HUES48 (cell line): ENCODE data around the gene ANP32D.
"Not testable (repeated sequence)": the region's sequence is repeated elsewhere in the genome, so short reads cannot be mapped to it uniquely, and the experiment has no call there.

Experiments
- H3K27ac ChIP-seq: one replicate; pipeline ENCODE4 v1.7.0; 2013; ENCODE audit warnings: low read depth, low read length, inconsistent platforms
- H3K27me3 ChIP-seq: 2 replicates; pipeline ENCODE4 v1.6.1; 2013; ENCODE audit warnings: mild to moderate bottlenecking, low read length; ENCODE audit not compliant: control insufficient read depth, insufficient read depth
- H3K36me3 ChIP-seq: 2 replicates; pipeline ENCODE4 v1.6.1; 2013; ENCODE audit warnings: low read length; ENCODE audit not compliant: control insufficient read depth, insufficient read depth
- H3K4me1 ChIP-seq: 2 replicates; pipeline ENCODE4 v1.6.1; 2013; ENCODE audit warnings: mild to moderate bottlenecking, low read length; ENCODE audit not compliant: control insufficient read depth, insufficient read depth
- H3K4me3 ChIP-seq: 2 replicates; pipeline ENCODE4 v1.5.1; 2013; ENCODE audit warnings: mild to moderate bottlenecking, low read depth, low read length
- H3K9ac ChIP-seq: 2 replicates; pipeline ENCODE4 v1.6.1; 2013; ENCODE audit warnings: mild to moderate bottlenecking, low read depth, low read length, moderate library complexity
- H3K9me3 ChIP-seq: 2 replicates; pipeline ENCODE4 v1.6.1; 2013; ENCODE audit warnings: low read length; ENCODE audit not compliant: control insufficient read depth, insufficient read depth

Gene ANP32D

DNA sequence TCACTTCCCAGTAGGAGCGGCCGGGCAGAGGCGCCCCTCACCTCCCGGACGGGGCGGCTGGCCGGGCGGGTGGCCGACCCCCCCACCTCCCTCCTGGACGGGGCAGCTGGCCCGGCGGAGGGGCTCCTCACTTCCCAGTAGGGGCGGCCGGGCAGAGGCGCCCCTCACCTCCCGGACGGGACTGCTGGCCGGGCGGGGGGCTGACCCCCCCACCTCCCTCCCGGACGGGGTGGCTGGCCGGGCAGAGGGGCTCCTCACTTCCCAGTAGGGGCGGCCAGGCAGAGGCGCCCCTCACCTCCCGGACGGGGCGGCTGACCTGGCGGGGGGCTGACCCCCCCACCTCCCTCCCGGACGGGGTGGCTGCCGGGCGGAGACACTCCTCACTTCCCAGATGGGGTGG, 27.9 kb downstream of the ANP32D start:
- not testable (repeated sequence) for H3K36me3 ChIP-seq, H3K27me3 ChIP-seq, H3K4me1 ChIP-seq, H3K9ac ChIP-seq, H3K4me3 ChIP-seq, H3K27ac ChIP-seq
- H3K9me3 ChIP-seq, result peaks cover 55% of the 10 kb centered on the region

DNA sequence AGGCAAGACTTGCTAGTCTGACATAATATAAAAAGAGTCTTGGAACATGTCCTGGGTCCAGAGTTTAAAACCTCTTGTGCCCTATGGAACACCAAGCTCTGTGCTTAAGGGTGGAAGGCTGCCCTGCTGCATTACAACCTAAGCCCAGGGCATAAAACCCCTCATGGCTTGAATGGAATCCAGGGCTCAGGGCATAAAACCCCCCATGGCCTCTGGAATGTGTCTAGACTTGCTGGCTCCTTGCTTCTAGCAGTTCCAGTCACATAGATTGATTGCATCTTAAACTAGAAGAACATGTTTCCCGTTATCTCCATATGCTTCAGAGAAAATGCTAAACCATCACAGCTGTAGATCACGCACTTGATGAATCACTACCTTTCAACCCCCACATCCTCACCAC, 34.5 kb downstream of the ANP32D start:
- not testable (repeated sequence) for H3K4me1 ChIP-seq, H3K27ac ChIP-seq, H3K4me3 ChIP-seq, H3K9ac ChIP-seq, H3K36me3 ChIP-seq, H3K27me3 ChIP-seq
- H3K9me3 ChIP-seq, result peaks cover 55% of the 10 kb centered on the region

DNA sequence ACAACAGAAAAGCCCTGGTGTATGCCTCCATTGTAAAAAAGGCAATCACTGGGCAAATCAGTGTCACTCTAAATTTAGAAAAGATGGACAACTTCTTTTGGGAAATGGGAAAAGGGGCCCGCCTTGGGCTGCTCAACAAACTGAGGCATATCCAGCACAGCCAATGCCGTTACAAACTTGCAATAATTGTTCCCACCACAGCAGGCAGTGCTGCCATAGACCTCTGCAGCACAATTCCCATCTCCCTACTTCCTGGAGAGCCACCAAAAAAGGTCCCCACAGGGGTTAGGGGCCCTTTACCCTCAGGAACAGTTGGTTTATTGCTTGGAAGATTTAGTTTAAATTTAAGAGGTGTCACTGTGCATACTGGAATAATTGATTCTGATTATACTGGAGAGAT, 36.6 kb downstream of the ANP32D start:
- H3K4me1 ChIP-seq, result no peaks in the 10 kb centered on the region
- H3K9me3 ChIP-seq, result peaks cover 40% of the 10 kb centered on the region
- no peaks in the 10 kb centered on the region for H3K36me3 ChIP-seq
- no peaks in the 10 kb centered on the region for H3K27me3 ChIP-seq
- H3K9ac ChIP-seq, result no peak overlapping the region
- no peak overlapping the region for H3K27ac ChIP-seq
- H3K4me3 ChIP-seq, result no peak overlapping the region

DNA sequence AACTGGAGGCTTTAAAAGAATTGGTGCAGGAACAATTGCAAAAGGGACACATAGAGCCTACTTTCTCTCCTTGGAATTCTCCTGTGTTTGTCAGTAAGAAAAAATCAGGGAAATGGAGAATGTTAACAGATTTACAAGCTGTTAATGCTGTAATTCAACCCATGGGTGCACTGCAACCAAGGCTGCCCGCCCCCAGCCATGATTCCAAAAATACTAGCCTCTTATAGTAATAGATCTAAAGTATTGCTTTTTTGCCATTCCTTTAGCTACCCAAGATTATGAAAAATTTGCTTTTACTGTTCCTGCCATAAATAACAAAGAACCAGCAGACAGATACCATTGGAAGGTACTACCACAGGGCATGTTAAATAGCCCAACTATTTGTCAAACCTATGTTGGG, 37.8 kb downstream of the ANP32D start:
- H3K36me3 ChIP-seq, result no peaks in the 10 kb centered on the region
- H3K4me3 ChIP-seq, result no peak overlapping the region
- H3K9ac ChIP-seq, result no peak overlapping the region
- peaks cover 38% of the 10 kb centered on the region for H3K9me3 ChIP-seq
- H3K27me3 ChIP-seq, result no peaks in the 10 kb centered on the region
- no peaks in the 10 kb centered on the region for H3K4me1 ChIP-seq
- H3K27ac ChIP-seq, result no peak overlapping the region

DNA sequence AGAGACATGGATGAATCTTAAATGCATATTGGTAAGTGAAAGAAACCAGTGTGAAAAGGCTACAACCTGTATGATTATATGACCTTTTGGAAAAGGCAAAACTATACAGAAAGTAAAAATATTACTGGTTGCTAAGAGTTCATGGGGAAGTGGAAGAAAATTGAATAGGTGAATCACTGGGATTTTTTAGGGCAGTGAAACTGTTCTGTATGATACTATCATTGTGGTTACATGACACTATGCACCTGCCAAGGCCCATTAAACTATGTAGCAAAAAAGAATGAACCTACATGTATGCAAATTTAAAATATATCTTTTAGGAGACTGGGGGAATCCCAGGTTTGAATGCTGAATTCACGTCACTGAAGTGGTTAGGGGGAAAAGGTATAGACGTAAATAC, 40.5 kb downstream of the ANP32D start:
- Histone ChIP-seq H3K27ac (no peak overlapping the region), H3K36me3 (no peaks in the 10 kb centered on the region), H3K9ac (no peak overlapping the region), H3K4me1 (no peaks in the 10 kb centered on the region), H3K27me3 (no peaks in the 10 kb centered on the region), H3K4me3 (no peak overlapping the region), H3K9me3 (peaks cover 29% of the 10 kb centered on the region)

DNA sequence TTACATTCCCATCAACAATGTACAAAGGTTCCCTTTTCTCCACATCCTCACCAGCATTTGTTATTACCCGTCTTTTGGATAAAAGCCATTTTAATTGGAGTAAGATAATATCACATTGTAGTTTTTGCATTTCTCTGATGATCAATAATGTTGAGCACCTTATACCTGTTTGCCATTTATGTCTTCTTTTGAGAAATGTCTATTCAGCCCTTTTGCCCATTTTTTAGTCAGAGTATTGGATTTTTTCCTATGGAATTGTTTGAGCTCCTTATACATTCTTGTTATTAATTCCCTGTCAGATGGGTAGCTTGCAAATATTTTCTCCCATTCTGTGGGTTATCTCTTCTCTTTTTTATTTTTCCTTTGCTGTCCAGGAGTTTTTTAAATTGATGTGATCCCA, 42.4 kb downstream of the ANP32D start:
- H3K27me3 ChIP-seq, result no peaks in the 10 kb centered on the region
- H3K9me3 ChIP-seq, result peaks cover 35% of the 10 kb centered on the region
- H3K4me1 ChIP-seq, result no peaks in the 10 kb centered on the region
- no peak overlapping the region for H3K27ac ChIP-seq
- no peak overlapping the region for H3K9ac ChIP-seq
- H3K4me3 ChIP-seq, result no peak overlapping the region
- H3K36me3 ChIP-seq, result no peaks in the 10 kb centered on the region

DNA sequence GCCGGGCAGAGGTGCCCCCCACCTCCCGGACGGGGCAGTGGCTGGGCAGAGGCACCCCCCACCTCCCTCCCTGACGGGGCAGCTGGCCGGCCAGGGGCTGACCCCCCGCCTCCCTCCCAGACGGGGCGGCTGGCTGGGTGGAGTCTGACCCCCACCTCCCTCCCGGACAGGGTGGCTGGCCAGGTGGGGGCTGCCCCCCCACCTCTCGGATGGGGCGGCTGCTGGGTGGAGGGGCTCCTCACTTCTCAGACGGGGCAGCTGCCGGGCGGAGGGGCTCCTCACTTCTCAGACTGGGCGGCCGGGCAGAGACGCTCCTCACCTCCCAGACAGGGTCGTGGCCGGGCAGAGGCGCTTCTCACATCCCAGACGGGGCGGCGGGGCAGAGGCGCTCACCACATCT, 48.0 kb downstream of the ANP32D start:
- not testable (repeated sequence) for H3K9ac ChIP-seq, H3K36me3 ChIP-seq, H3K4me1 ChIP-seq, H3K27ac ChIP-seq, H3K4me3 ChIP-seq, H3K27me3 ChIP-seq
- peaks cover 19% of the 10 kb centered on the region for H3K9me3 ChIP-seq
